K562 (cell line): ENCODE data around the gene SNTG2. TPM values are rescaled to one million over a fixed set of nuclear protein-coding genes. Genes with fewer than 3 reads are reported as not detected.

ENCODE experiments used
- ATAC-seq: fragments of 200-7000 bp; cut with Tn5 transposase; 3 replicates; pipeline ENCODE4 v1.9.1; 2020; ENCODE audit warnings: moderate library complexity
- BruUV-seq: library from RNA; stranded (reverse); fragments of 400-500 nt; replicated peaks from 2 replicates; lab custom pipeline; 2021; lab: Mats Ljungman, UMichigan
- CTCF ChIA-PET: fragments of 300-600 bp; formaldehyde crosslinking; extraction: SDS; loops from one replicate; lab custom pipeline; 2021; ENCODE audit warnings: low intra/inter-chr PET ratio; lab: Yijun Ruan, JAX
- POLR2A ChIA-PET: fragments of 300-600, 350-650 bp; sonication (Branson Sonifier 250); formaldehyde crosslinking; extraction: SDS; loops from one replicate; lab custom pipeline; 2021; ENCODE audit warnings: antibody characterized with exemption, inconsistent platforms; lab: Yijun Ruan, JAX
- DNase-seq, 4 experiments: peaks; one replicate each; pipeline versions ENCODE4 v3.0.0 to v3.0.0-alpha.2; 2011 to 2018; ENCODE audit warnings: low spot score in 3 of 4, mixed read lengths in 3 of 4; ENCODE audit errors: extremely low read depth in 1 of 4
- FAIRE-seq: peaks from 2 replicates; lab custom pipeline; 2011; peaks lifted over from hg19 to GRCh38; lab: Jason Lieb, UNC
- H2AFZ ChIP-seq: 2 replicates; pipeline ENCODE4 v1.6.0; 2011; ENCODE audit warnings: low read depth, low read length, control low read depth, inconsistent platforms
- H3K27ac ChIP-seq: fragments of 200-600 bp; 3 replicates; pipeline ENCODE4 v1.8.0; 2011; ENCODE audit warnings: low read depth, mild to moderate bottlenecking, control low read depth, inconsistent platforms, low read length, moderate library complexity, mixed read lengths; ENCODE audit errors: extremely low read depth
- H3K27me3 ChIP-seq, 2 experiments: fragments of 300-600 bp in 1 of 2; 2 replicates in 1 of 2; 3 replicates in 1 of 2; pipeline versions ENCODE4 v1.6.0 to v1.8.0; 2011; ENCODE audit warnings: inconsistent platforms in 2 of 2, low read length in 2 of 2, mild to moderate bottlenecking in 1 of 2, mixed read lengths in 1 of 2, moderate library complexity in 1 of 2; ENCODE audit not compliant: control insufficient read depth in 2 of 2, insufficient read depth in 2 of 2
- H3K36me3 ChIP-seq: fragments of 300-600 bp; 3 replicates; pipeline ENCODE4 v1.8.0; 2011; ENCODE audit warnings: mild to moderate bottlenecking, low read length, inconsistent platforms; ENCODE audit not compliant: control insufficient read depth, insufficient read depth
- H3K4me1 ChIP-seq, 2 experiments: fragments of 200-600 bp in 1 of 2; replicated peaks in 1 of 2; 2 replicates in 1 of 2; 3 replicates in 1 of 2; pipeline versions ENCODE4 v1.5.1 to v1.8.0; 2011; ENCODE audit warnings: inconsistent platforms in 2 of 2, low read length in 2 of 2, mild to moderate bottlenecking in 1 of 2, mixed read lengths in 1 of 2, moderate library complexity in 1 of 2; ENCODE audit not compliant: control insufficient read depth in 2 of 2, insufficient read depth in 2 of 2
- H3K4me2 ChIP-seq: 2 replicates; pipeline ENCODE4 v1.6.1; 2011; ENCODE audit warnings: low read length, control low read depth, inconsistent platforms, mixed read lengths; ENCODE audit not compliant: insufficient read depth
- H3K4me3 ChIP-seq: fragments of 200-600 bp; sonication (generic), shearing (Covaris generic); 2 replicates; pipeline ENCODE4 v1.5.1; 2016; ENCODE audit warnings: control low read depth, inconsistent platforms
- H3K79me2 ChIP-seq: fragments of 200-600 bp; 3 replicates; pipeline ENCODE4 v1.8.0; 2011; ENCODE audit warnings: low read length, inconsistent platforms; ENCODE audit not compliant: control insufficient read depth, insufficient read depth
- H3K9ac ChIP-seq, 2 experiments: 2 replicates each; pipeline versions ENCODE4 v1.6.0 to v1.6.1; 2011; ENCODE audit warnings: low read depth in 2 of 2, low read length in 2 of 2, control low read depth in 1 of 2, inconsistent platforms in 1 of 2, mild to moderate bottlenecking in 1 of 2, mixed read lengths in 1 of 2; ENCODE audit not compliant: insufficient read depth in 1 of 2
- H3K9me1 ChIP-seq: one replicate; pipeline ENCODE4 v1.6.0; 2011; ENCODE audit warnings: inconsistent platforms, mild to moderate bottlenecking, low read length, moderate library complexity; ENCODE audit not compliant: control insufficient read depth, insufficient read depth
- H3K9me3 ChIP-seq: replicated peaks from 2 replicates; pipeline ENCODE4 v1.5.1; 2011; ENCODE audit warnings: low read depth, low read length, inconsistent platforms; ENCODE audit not compliant: control insufficient read depth, insufficient read depth
- H4K20me1 ChIP-seq: replicated peaks from 2 replicates; pipeline ENCODE4 v1.6.1; 2011; ENCODE audit warnings: low read length, inconsistent platforms, mixed read lengths; ENCODE audit not compliant: control insufficient read depth, insufficient read depth
- ASH1L ChIP-seq: fragments of 450-650 bp; IDR thresholded peaks from 2 replicates; pipeline ENCODE4 v1.6.1; 2018; ENCODE audit warnings: borderline replicate concordance, mild to moderate bottlenecking, low read depth; ENCODE audit not compliant: partially characterized antibody
- BRD9 ChIP-seq: fragments of 450-650 bp; IDR thresholded peaks from 2 replicates; pipeline ENCODE4 v1.6.1; 2018; ENCODE audit warnings: low read depth; ENCODE audit not compliant: partially characterized antibody
- GABPB1 ChIP-seq: sonication (generic); formaldehyde crosslinking; IDR thresholded peaks from 2 replicates; pipeline ENCODE4 v1.8.0; 2022; ENCODE audit warnings: mild to moderate bottlenecking, missing genetic modification reagents
- HDAC2 ChIP-seq: fragments of 450-650 bp; IDR thresholded peaks from 2 replicates; pipeline ENCODE4 v1.6.1; 2016; ENCODE audit warnings: mild to moderate bottlenecking
- HDAC8 ChIP-seq: fragments of 450-650 bp; IDR thresholded peaks from 2 replicates; pipeline ENCODE4 v1.6.1; 2016; ENCODE audit warnings: mild to moderate bottlenecking, missing genetic modification characterization, moderate library complexity, missing compliant biosample characterization
- HNRNPL ChIP-seq: fragments of 200-400 bp; formaldehyde crosslinking; IDR thresholded peaks from 2 replicates; pipeline ENCODE4 v1.6.1; 2017; ENCODE audit warnings: low read depth, mild to moderate bottlenecking, low read length
- KHSRP ChIP-seq: fragments of 450-650 bp; IDR thresholded peaks from 2 replicates; pipeline ENCODE4 v1.6.1; 2017
- MXI1 ChIP-seq: IDR thresholded peaks from 2 replicates; pipeline ENCODE4 v1.6.1; 2011; ENCODE audit warnings: low read depth, mild to moderate bottlenecking, improper control_type of control experiment, low read length
- NFE2 ChIP-seq: IDR thresholded peaks from 2 replicates; pipeline ENCODE4 v1.6.1; 2014; ENCODE audit warnings: antibody characterized with exemption, low read depth
- PHTF2 ChIP-seq: fragments of 250-450 bp; sonication (Bioruptor Pico); IDR thresholded peaks from 2 replicates; pipeline ENCODE4 v1.5.0; 2021; ENCODE audit warnings: mild to moderate bottlenecking
- SMAD1 ChIP-seq: fragments of 150-350 bp; IDR thresholded peaks from 2 replicates; pipeline ENCODE4 v1.6.1; 2014; ENCODE audit warnings: low read length, low read depth; ENCODE audit not compliant: partially characterized antibody
- SMARCA5 ChIP-seq: fragments of 450-650 bp; IDR thresholded peaks from 2 replicates; pipeline ENCODE4 v1.6.1; 2016
- SP2 ChIP-seq: IDR thresholded peaks from 2 replicates; pipeline ENCODE4 v1.6.1; 2011; ENCODE audit warnings: mild to moderate bottlenecking, low read depth, low read length, moderate library complexity; ENCODE audit not compliant: poor library complexity, severe bottlenecking; ENCODE audit errors: extremely low read depth
- ZNF24 ChIP-seq: fragments of 450-650 bp; IDR thresholded peaks from 2 replicates; pipeline ENCODE4 v1.6.1; 2016
- ZSCAN32 ChIP-seq: fragments of 450-650 bp; formaldehyde crosslinking; IDR thresholded peaks from 2 replicates; pipeline ENCODE4 v1.4.0; 2020; ENCODE audit warnings: mild to moderate bottlenecking, moderate library complexity
- WGBS: fragments of 100-300 bp; shearing (Covaris generic); methylation state at CpG from one replicate; pipeline ENCODE4 v1.1.6; 2016; ENCODE audit warnings: low coverage, mixed read lengths; ENCODE audit not compliant: insufficient coverage; ENCODE audit errors: missing lambda C conversion rate; 5-methylcytosine and 5-hydroxymethylcytosine counted together
- in situ Hi-C: fragments of 300-500 bp; cut with MboI; formaldehyde crosslinking; loops from 4 replicates; pipeline ENCODE4 v1.15.0; 2018; ENCODE audit warnings: inconsistent platforms, mixed read lengths
- intact Hi-C: fragments of 100-400 bp; cut with micrococcal nuclease; formaldehyde crosslinking; loops from 2 replicates; pipeline ENCODE4 v1.14.2; 2022
- polyA plus RNA-seq, 8 experiments: library from polyadenylated mRNA; depleted of rRNA in 4 of 8; stranded (reverse) in 5 of 8; unstranded in 3 of 8; fragments of >200 nt; fragmentation: Nextera tagmentation in 2 of 8; fragmentation: Illumina TruSeq in 1 of 8; extraction: Ambion mirVana in 2 of 8; extraction: Trizol in 1 of 8; gene quantifications; 2 replicates each; pipeline versions ENCODE4 v1.2.1 to v1.2.3, GENCODE V29; 2011 to 2014; ENCODE audit warnings: inconsistent platforms in 1 of 8, missing spikeins in 1 of 8
- total RNA-seq, 7 experiments: library from RNA; depleted of rRNA in 6 of 7; stranded (reverse); fragments of >200 nt in 6 of 7; fragmentation: Illumina TruSeq in 2 of 7; extraction: Trizol in 2 of 7; gene quantifications; 2 replicates each; pipeline versions ENCODE4 v1.2.1 to v1.2.3, GENCODE V29; 2011 to 2021; ENCODE audit warnings: low replicate concordance in 1 of 7
- TF ChIP-seq, protein P1 (sequence below): fragments of 250-450 bp; sonication (Bioruptor Pico); IDR thresholded peaks from 2 replicates; pipeline ENCODE4 v1.8.0; 2022; ENCODE audit warnings: moderate library complexity, mild to moderate bottlenecking, inconsistent platforms

Gene SNTG2
- total and polyA plus RNA-seq, 9 of the 15 experiments (the other 6 are each of a cell fraction or from before 2014, with no cell fraction given) = not detected

GRCh38 chr2:1078326-1078725 lies 127.7 kb downstream of the SNTG2 start:
- H3K4me2 ChIP-seq = no peak overlapping the region
- ATAC-seq = no peak

More at GRCh38 chr2:1078326-1078725, 127.7 kb downstream of the SNTG2 start:
- Histone ChIP-seq H3K79me2 (no peaks in the 10 kb centered on the region), H3K4me3 (no peak overlapping the region), H3K4me1 (no peaks in the 10 kb centered on the region), H3K36me3 (no peaks in the 10 kb centered on the region), H2AFZ (no peak overlapping the region), H3K9me1 (peaks cover 4% of the 10 kb centered on the region), H3K27ac (no peak overlapping the region), H3K27me3 (peaks cover 0 to 46% of the 10 kb centered on the region in 2 experiments; a peak in 3 of 5 replicates), H4K20me1 (no peaks in the 10 kb centered on the region), H3K9me3 (no peaks in the 10 kb centered on the region), H3K9ac (no peak overlapping the region)
- 0% methylated on average over 8 of the region's 10 CpGs for WGBS
- intact Hi-C loops = no loop called here
- DNase-seq (no peak), FAIRE-seq (no peak)
- in situ Hi-C loops = no loop called here
- TF ChIP-seq, protein P1, sequence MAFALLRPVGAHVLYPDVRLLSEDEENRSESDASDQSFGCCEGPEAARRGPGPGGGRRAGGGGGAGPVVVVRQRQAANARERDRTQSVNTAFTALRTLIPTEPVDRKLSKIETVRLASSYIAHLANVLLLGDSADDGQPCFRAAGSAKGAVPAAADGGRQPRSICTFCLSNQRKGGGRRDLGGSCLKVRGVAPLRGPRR (CRISPR knock-in tag) = no peak
- TF ChIP-seq SMAD1 (no peak), HDAC8 (tag) (no peak), PHTF2 (CRISPR knock-in tag) (no peak), ASH1L (no peak), NFE2 (no peak), SP2 (no peak), MXI1 (no peak), BRD9 (no peak), ZNF24 (no peak), KHSRP (no peak), GABPB1 (CRISPR knock-in tag) (no peak), HDAC2 (no peak), SMARCA5 (no peak), ZSCAN32 (no peak), HNRNPL (no peak)
- CTCF ChIA-PET = no interaction called here
- POLR2A ChIA-PET = interaction anchor here (1.2 kb wide), 1 partner anchor 10 kb away, joined by 4 read pairs; no protein-coding TSS in a partner anchor
- no TSS peak for BruUV-seq
